ENCODE measurements around the gene CLEC16A. TPM values are rescaled to one million over a fixed set of nuclear protein-coding genes. Genes with fewer than 3 reads are reported as not detected.

Gene CLEC16A
- total RNA-seq, 4 donors from 2014 or later: 7.6 to 65.6 (median 28.0) TPM

DNA sequence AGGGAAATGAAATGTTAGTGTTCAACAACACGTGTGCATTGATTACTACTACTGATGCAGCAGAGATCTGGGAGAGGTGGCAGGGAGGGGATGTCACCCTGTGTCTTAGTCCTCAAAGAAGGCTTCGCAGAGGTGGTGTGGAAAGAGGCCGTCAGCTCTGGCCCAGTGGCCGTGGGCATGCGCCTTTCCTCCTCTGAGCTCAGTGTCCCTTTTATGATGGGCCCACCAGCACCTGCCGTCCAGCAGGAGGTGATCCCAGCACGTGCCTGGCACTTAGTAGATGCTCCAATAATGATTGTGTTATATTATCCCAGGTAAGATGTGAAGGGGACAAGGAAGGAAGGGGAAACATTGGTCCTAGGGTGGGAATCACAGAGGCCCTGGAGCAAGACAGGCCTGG lies 106.2 kb downstream of the CLEC16A start:
- TF ChIP-seq POLR2A (IDR thresholded peaks at IDR 0.05): no peak
- no peak for TF ChIP-seq CTCF (IDR thresholded peaks at IDR 0.05)
- Histone ChIP-seq H3K36me3 (no peaks in the 10 kb centered on the region), H3K9me3 (no peaks in the 10 kb centered on the region), H3K4me3 (no peak overlapping the region), H3K27me3 (no peaks in the 10 kb centered on the region), H3K27ac (no peak overlapping the region), H3K4me1 (peaks cover 3 to 19% of the 10 kb centered on the region in 2 donors)
- intact Hi-C loops (cut with DNase I; ENCODE audit: low total_unique reads): no loop called here
- no peak for DNase-seq

- Histone ChIP-seq H3K4me1 (peaks cover 3 to 19% of the 10 kb centered on the region in 2 donors), H3K4me3 (no peak overlapping the region), H3K9me3 (no peaks in the 10 kb centered on the region), H3K36me3 (no peaks in the 10 kb centered on the region), H3K27me3 (no peaks in the 10 kb centered on the region), H3K27ac (no peak overlapping the region)
- intact Hi-C loops (cut with DNase I; ENCODE audit: low total_unique reads): no loop called here
- no peak for DNase-seq
- no peak for TF ChIP-seq CTCF (IDR thresholded peaks at IDR 0.05)
- no peak for TF ChIP-seq POLR2A (IDR thresholded peaks at IDR 0.05)
These were observed 106.6 kb downstream of the CLEC16A start for GRCh38 chr16:11050944-11051343.

DNA sequence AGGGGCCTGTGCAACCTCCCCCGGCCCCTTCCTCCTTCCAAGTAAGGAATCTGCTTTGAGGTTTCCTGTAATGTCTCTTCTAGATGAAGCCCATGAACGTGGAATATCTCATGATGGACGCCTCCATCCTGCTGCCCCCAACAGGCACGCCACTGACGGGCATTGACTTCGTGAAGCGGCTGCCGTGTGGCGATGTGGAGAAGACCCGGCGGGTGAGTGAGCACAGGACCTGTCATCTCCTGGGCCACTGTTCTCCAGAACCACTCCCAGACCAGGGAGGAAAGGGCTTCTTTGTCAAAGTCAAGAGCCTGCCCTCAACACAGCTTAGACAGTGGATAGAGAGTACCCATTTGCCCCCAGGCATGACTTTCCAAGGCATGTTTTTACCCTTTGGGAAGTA lies 107.1 kb downstream of the CLEC16A start:
- Histone ChIP-seq H3K27ac (no peak overlapping the region), H3K4me3 (no peak overlapping the region), H3K36me3 (no peaks in the 10 kb centered on the region), H3K9me3 (no peaks in the 10 kb centered on the region), H3K4me1 (peaks cover 3 to 19% of the 10 kb centered on the region in 2 donors), H3K27me3 (no peaks in the 10 kb centered on the region)
- intact Hi-C loops (cut with DNase I; ENCODE audit: low total_unique reads): no loop called here
- DNase-seq: no peak
- TF ChIP-seq CTCF (IDR thresholded peaks at IDR 0.05) (no peak), POLR2A (IDR thresholded peaks at IDR 0.05) (no peak)

GRCh38 chr16:11051879-11052808 lies 107.8 kb downstream of the CLEC16A start:
- H3K36me3 ChIP-seq: no peaks in the 10 kb centered on the region
- peaks cover 3 to 15% of the 10 kb centered on the region in 2 donors for H3K4me1 ChIP-seq
- DNase-seq: no peak
- no peaks in the 10 kb centered on the region for H3K27me3 ChIP-seq
- H3K9me3 ChIP-seq: no peaks in the 10 kb centered on the region
- no peak overlapping the region for H3K4me3 ChIP-seq
- no peak overlapping the region for H3K27ac ChIP-seq
- intact Hi-C loops (cut with DNase I; ENCODE audit: low total_unique reads): no loop called here
- no peak for TF ChIP-seq POLR2A (IDR thresholded peaks at IDR 0.05)
- TF ChIP-seq CTCF (IDR thresholded peaks at IDR 0.05): no peak

GRCh38 chr16:11053916-11054460 lies 109.6 kb downstream of the CLEC16A start:
- H3K9me3 ChIP-seq: no peaks in the 10 kb centered on the region
- no peak for DNase-seq
- H3K27ac ChIP-seq: no peak overlapping the region
- H3K4me3 ChIP-seq: no peak overlapping the region
- intact Hi-C loops (cut with DNase I; ENCODE audit: low total_unique reads): no loop called here
- TF ChIP-seq POLR2A (IDR thresholded peaks at IDR 0.05) (no peak), CTCF (IDR thresholded peaks at IDR 0.05) (no peak)
- no peaks in the 10 kb centered on the region for H3K27me3 ChIP-seq
- peaks cover 0 to 3% of the 10 kb centered on the region in 2 donors for H3K4me1 ChIP-seq
- H3K36me3 ChIP-seq: no peaks in the 10 kb centered on the region
